LNCaP clone FGC (cell line): ENCODE results near the gene RGS1.

Experiments used
- DNase-seq: peaks from one replicate; pipeline ENCODE4 v3.0.0-alpha.2; 2011; ENCODE audit warnings: low read depth
- H3K4me3 ChIP-seq: 2 replicates; pipeline ENCODE4 v1.5.1; 2011; ENCODE audit warnings: mild to moderate bottlenecking, low read depth, low read length, control low read depth
- TF ChIP-seq, protein P1 (sequence below): IDR thresholded peaks from 2 replicates; pipeline ENCODE4 v1.5.1; 2012; ENCODE audit warnings: mild to moderate bottlenecking; ENCODE audit not compliant: control insufficient read depth, insufficient read depth; ENCODE audit errors: extremely low read depth

Gene RGS1

GRCh38 chr1:192555399-192555798, 20.2 kb upstream of the RGS1 start:
- TF ChIP-seq, protein P1, sequence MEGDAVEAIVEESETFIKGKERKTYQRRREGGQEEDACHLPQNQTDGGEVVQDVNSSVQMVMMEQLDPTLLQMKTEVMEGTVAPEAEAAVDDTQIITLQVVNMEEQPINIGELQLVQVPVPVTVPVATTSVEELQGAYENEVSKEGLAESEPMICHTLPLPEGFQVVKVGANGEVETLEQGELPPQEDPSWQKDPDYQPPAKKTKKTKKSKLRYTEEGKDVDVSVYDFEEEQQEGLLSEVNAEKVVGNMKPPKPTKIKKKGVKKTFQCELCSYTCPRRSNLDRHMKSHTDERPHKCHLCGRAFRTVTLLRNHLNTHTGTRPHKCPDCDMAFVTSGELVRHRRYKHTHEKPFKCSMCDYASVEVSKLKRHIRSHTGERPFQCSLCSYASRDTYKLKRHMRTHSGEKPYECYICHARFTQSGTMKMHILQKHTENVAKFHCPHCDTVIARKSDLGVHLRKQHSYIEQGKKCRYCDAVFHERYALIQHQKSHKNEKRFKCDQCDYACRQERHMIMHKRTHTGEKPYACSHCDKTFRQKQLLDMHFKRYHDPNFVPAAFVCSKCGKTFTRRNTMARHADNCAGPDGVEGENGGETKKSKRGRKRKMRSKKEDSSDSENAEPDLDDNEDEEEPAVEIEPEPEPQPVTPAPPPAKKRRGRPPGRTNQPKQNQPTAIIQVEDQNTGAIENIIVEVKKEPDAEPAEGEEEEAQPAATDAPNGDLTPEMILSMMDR = no peak

GRCh38 chr1:192557841-192558595, 17.6 kb upstream of the RGS1 start:
- TF ChIP-seq, protein P1 = no peak
- no peak overlapping the region for H3K4me3 ChIP-seq
- DNase-seq = no peak

More at GRCh38 chr1:192555399-192555798, 20.2 kb upstream of the RGS1 start:
- DNase-seq = no peak
- H3K4me3 ChIP-seq = no peak overlapping the region

GRCh38 chr1:192559115-192560006, 16.2 kb upstream of the RGS1 start:
- TF ChIP-seq, protein P1 = no peak
- H3K4me3 ChIP-seq = no peak overlapping the region
- no peak for DNase-seq

DNA sequence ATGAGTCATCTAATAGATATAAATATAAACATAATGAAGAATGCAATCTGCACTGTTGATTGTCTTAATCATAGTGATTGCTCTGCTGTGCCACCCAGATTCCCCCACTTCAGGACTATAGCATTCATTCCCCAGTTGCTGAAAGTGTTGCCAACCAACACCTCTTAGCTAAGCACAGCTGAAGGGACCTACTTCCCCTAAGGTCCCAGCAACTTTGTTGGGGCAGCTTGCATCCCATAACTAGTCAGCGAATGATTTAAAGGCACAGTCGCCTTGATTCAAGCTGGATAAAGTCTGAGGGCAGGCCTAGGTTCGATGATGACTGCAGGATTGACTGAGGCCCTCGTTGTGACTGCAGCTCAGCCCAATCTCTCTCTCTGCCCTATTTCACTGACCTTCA, 14.3 kb upstream of the RGS1 start:
- TF ChIP-seq, protein P1 = no peak
- no peak overlapping the region for H3K4me3 ChIP-seq
- no peak for DNase-seq

- TF ChIP-seq, protein P1 = no peak
- DNase-seq = no peak
- no peak overlapping the region for H3K4me3 ChIP-seq
These were observed 12.4 kb upstream of the RGS1 start for GRCh38 chr1:192563129-192563528.

- TF ChIP-seq, protein P1 = no peak
- H3K4me3 ChIP-seq = no peak overlapping the region
- no peak for DNase-seq
These were observed 11.5 kb upstream of the RGS1 start for GRCh38 chr1:192564099-192564498.

DNA sequence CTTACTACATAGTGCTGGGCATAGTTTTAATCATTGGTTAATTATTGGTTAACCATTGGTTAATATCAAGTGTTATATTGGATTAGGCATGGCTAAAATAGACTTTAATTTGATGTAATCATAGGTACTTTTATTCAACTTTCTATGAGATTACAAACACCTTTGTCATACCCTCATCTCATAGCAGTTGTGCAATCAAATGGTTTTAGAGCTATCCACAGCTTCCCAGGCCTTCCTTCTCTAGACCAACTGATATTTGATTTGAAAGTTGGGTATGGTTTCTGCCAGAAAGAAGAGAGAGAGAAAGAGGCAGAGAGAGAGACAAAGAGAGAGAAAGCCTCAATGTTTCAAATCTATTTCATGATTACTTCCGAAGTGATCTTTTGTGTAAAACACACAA, 9.6 kb upstream of the RGS1 start:
- no peak overlapping the region for H3K4me3 ChIP-seq
- TF ChIP-seq, protein P1 = no peak
- DNase-seq = no peak
